GF-D8 (cell line): ENCODE results near the gene DAPK1.

Experiments used
- DNase-seq: peaks from one replicate; lab custom pipeline; 2025; lab: John Stamatoyannopoulos, UW

DAPK1 gene

DNA sequence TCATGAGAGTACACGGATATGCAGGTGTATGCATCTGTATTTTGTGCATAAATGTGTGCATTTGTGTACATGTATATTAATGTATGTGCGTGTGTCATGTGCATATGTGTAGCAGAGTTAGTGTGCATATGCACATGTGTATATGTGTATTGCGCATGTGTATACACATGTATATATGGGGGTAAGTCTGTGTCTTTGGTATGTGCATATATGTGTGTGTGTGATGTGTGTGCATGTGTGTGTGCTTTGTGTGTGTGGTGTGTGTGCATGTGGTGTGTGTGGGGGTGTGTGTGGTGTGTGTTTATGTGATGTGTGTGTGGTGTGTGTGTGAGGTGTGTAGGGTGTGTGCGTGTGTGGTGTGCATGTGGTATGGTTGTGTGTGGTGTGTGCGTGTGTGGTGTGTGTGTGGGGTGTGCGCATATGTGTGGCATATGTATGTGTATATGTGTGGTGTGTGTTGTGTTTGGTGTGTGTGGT, 215.2 kb downstream of the DAPK1 start:
- DNase-seq = no peak

DNA sequence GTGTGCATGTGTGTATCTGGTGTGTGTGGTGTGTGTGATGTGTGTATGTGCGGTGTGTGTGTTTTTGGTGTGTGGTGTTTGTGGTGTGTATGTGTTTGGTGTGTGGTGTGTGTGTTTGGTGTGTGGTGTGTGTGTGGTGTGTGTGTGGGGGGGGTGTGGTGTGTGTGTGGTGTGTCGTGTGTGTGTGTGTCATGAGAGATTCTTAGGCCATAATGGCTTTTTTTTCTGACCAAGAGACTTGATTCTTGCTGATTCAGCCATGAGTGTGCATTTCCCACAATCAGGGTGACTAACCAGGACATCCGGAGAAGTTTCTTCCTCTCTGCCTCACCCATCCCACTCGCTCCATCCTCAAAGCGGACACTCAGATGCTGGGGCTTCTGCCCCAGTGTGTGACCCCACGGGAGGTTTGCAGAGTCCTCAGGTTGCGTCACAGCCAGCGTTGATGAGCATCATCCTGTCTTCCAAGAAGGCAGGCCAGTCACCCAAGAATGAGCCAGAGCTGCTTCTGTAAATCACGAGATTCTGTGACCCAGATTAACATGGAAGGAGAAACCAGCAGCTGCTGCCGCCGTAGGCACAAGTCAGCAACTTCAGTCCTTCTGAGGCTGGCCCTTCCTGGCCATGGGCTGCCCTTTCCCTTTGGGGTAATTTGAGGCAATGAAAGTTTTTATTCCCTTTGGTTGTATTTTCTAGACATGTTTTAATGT, 215.8 kb downstream of the DAPK1 start:
- DNase-seq = no peak

DNA sequence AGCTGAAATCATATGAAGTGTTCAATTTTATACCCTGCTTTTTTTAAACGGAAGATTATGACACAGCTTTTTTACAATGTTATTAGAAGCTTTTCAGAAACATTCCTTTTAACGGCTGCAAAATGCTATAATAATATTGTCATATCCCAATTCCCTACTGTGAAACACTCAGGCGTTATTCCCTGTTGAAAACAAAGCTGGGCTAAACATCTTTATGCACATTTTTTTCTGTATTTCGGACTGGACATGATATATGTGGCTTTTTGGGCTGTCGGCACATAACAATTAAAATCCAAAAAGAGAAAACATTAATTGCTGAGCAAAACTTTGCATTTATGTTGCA, 216.3 kb downstream of the DAPK1 start:
- no peak for DNase-seq

DNA sequence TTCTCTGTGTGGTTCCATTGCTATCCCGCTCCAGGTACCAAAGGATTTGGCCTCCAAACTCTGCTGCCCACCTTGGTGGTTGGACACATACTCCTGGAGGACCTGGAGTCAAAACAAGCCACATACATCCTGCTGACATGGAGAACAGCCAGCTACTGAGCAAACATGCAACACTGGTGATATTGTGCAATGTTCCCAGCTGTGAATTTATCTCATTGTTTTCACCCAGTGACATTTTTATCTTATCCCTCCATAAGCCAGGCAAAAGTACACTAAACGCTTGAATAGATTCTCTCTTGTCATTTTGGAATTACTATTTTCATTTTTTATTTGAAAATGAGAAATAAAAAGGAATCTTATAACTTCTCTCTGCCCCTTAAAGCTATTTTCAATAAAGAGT, 217.2 kb downstream of the DAPK1 start:
- peak; percentile 29 for DNase-seq

DNA sequence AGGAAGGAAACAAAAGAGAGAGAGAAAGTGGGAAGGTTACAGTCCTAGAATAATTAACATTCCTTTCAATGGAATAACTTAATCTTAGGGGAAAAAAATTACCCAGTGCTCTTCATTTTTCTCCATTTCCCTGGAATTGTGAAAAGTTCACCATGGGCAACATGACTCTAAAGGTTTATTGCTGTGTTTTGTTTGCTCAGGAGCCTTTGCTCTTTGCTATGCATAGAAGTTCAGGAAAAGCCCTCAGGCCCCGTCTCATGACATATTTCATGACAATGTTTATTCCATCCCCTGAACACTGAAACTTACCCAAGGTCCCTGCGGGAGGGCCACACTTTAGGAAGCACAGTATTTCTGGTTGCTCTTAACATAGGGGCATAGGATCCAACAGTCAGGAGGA, 218.5 kb downstream of the DAPK1 start:
- no peak for DNase-seq

DNA sequence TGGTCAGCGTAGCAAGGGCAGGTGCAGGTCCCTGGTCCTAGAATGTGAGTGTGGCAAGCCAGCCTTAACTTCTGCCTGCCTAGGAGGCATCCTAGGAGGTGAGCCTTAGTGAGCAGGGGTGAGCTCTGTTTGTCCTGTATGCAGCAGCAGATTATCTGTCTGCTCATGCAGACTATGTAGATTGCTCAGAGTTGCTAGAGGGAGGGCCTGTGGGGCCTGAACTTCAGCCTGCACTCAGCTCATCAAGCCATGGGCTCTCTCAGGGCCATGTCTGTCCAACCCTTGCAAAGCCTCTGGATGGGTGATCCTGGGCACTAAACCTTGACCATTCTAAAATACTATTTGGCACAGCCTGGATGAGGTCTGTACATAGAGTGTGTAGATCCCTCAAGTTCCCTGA, 219.8 kb downstream of the DAPK1 start:
- DNase-seq = no peak

DNA sequence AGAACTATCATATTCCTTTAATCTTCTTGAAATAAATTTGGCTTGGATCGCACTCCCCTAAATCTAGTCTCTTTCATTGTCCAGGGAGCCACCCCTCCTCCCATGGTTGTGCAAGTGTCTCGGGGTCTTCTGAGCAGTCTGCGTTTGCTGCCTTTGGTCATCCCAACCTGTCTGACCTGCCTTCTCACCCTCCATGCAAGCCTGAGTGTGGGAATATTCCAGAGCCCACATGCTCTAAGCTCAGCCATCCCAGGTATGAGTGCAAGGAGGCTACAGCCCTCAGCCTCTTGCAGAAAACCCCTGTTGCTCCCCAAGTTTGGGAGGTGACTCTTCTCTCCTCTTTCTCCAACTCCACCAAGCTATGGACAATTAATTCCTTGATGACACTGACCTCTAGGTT, 220.6 kb downstream of the DAPK1 start:
- DNase-seq = no peak

DNA sequence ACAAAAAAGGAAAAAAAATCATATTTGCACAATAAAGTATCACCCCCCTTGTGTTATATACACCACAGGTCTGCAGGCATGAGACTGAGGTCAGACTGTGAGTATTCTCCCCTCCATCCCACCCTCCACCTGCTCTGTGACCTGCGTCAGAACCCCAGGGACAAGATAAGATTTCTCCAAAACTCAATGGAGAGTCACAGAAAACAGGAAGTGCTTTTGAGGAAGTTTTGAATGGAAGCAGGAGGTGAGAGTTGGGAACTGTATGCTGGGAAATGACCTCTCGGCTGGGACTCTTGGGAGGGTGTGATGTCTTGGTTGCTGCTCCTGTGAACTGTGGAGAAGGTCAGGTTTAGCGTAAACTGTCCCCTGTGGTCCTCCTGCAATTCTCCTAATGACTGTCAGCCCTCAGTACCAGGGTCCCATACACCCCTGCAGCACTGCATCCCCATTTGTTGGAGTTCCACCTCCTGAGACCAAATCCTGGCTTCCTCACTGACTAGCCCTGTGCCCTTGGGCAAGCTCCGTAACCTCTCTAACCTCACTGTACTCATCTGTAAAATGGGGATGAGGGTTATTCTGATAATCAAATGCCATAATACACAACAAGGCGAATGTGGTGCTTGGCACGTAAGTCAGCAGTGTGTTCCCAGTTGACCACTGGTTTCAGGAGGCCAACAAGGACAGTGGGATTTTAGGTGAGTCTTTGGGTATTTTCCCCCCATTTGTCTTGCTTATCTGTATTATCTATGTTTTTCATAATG, 221.4 kb downstream of the DAPK1 start:
- no peak for DNase-seq

DNA sequence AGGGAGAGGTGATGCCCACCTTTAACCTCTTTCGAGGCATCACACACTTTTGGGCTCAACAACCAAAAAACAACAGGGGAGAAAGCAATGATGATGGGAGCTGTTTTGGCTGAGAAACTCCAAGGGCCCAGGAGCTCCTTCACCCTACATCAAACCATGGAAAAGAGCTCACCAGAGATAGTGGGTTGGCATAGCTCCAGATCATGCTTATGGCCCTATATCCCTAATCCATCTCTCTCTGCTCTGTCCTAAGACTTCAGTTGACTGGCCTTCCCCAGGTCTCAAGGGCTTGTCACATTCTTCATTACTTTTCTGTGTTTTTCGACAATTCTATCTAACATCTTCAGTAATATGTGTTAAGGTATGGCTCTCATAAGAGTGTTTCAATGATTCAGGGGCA, 222.5 kb downstream of the DAPK1 start:
- DNase-seq = no peak

DNA sequence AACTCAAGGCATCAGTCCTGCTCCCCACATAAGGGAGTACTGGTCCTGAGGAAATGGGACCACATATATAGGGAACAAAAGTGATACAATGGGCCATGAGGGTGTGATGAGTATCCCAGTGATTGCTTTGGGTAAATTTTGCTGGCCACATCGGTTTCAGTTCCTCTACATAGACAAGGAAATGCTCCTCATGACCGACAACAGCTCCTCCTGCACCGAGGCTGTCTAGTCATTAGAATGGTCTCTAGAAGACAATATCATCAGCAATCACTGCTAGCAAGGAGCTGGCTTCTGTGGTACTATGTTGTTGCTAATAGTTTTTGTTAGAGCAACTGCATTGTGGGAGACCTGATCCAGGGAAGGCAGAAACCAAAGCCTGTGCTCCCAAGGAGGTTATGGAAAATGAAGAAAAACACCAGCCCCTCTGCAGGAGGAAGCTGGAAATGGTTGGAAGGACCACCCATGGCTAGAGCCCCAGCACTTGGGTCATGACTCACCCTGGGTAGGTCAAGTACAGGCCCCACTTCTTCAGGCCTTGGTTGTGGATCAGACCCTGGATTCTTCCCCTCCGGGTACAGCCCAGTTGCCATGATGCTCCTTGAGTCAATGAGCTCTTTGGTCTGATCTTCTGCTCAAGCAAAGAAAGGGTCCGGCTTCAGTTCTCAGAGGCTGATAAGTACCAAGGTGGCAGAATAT, 224.9 kb downstream of the DAPK1 start:
- DNase-seq = no peak

DNA sequence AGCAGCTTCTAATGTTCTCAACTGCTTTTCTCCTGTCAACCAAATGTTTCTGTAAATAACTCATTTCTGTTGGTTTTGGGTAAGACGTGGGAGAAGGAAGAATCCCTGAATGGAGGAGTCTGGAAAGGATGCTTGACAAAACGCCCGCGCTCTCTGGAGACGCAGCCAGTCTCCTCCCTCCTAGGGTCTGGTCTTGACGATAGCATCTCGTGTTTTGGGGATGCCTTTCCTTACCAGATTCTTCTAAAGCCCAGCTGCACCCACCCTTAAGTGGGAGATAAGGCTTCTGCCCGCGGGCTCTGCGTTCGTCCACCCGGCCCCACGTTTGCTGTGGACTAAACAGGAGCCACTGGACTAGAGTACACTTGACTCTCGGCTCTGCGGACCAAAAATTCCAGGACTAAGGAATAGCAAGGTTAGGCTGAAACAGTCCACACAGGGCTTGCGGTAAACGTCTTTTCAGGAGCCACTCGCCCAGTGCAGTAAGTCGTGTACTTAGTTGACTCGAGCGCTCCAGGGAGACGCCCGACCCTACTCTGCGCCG, 227.8 kb downstream of the DAPK1 start:
- DNase-seq = no peak

DNA sequence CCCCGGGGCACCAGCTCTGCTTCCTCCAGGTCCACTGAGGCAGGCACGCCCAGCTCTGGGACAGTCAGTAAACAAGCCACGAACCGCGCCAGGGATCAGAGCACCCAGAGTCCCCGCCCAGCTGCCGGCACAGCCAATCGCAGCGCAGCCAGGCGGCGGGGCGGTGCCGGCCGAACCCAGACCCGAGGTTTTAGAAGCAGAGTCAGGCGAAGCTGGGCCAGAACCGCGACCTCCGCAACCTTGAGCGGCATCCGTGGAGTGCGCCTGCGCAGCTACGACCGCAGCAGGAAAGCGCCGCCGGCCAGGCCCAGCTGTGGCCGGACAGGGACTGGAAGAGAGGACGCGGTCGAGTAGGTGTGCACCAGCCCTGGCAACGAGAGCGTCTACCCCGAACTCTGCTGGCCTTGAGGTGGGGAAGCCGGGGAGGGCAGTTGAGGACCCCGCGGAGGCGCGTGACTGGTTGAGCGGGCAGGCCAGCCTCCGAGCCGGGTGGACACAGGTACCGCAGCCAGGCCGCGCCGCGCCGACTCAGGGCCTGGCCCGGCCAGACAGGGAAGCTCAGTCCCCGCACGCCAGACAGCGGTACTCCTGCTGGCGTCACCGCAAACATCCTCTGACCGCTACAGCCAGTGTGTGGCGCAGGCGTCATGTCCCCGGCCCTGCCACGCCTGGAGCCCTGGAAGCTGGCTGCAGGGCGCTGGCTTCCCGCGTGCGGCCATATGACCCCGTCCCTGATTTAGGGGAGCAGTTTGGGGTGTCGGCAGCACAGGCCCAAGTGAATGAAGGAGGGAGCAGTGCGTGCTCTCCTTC, 228.4 kb downstream of the DAPK1 start, which contains the start of gene CTSL:
CTSL (plus strand) TSS at position 220 of the 810 bp plus-strand sequence. CDS start 1,485 bp downstream, outside the sequence.
- no peak for DNase-seq

DNA sequence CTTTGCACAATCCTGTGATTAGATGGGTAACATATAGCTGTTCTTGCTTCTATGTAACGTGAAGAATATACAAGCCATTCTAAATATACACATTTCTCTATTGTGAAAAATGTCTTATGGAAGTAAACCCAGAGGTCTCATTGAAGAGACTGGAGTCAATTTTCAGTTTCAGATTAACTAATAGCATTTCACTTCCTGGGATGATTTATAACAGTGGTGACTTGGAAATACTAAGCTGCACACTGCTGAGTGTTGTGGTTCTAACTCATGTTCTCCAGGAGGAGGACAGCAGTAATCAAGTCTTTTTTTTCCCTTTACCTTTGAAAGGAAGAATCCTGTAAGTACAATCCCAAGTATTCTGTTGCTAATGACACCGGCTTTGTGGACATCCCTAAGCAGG, 231.6 kb downstream of the DAPK1 start:
- DNase-seq = no peak

DNA sequence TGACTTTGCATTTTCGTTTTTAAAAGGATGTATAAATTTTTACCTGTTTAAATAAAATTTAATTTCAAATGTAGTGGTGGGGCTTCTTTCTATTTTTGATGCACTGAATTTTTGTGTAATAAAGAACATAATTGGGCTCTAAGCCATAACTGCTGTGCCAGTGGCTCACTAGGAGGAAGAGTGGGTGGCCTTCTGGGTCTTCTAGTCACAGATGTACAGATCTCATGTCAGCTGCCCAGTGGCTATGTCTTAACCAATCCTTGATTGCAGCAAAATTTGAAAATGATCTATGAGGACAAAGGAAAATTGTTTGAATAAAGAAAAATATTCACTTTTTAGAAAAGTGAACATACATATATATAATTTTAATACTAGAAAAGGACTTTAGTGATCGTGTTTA, 233.7 kb downstream of the DAPK1 start:
- no peak for DNase-seq

DNA sequence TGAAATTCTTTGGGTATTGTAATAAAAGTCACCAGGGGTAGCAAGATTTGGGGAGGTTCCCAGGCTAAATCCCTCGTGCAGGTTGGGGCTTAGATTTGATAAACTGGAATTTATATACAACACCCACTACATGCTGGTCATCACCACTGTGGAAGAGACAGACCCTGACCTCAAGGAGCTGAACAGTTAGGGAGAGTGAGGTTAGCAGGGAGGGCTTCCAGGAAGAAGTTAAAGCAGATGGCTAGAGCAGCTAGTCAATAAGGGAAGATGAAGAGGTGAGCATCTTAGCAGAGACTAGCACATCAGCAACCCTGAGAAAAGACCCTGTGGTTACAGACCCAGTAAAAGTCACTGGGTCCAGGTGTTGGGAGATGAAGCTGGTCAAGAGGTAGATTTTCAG, 234.7 kb downstream of the DAPK1 start:
- DNase-seq = no peak

DNA sequence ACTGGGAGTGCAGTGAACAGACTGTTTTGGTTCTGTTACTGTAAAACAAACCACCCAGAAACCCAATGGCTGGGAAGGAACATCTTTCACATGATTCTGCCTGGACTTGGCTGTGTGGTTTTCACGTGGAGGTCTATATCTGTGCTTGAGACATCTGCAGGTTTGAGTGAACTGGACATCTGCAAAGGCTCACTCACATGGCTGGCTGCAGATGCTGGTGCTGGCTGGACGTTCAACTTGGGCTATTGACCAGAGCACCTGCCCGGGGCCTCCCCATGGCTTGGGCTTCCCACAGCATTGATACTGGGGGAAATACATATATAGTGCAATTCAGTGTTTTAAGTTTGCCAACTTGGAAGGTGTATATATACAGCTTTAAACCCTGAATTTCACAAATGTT, 235.1 kb downstream of the DAPK1 start:
- no peak for DNase-seq

DNA sequence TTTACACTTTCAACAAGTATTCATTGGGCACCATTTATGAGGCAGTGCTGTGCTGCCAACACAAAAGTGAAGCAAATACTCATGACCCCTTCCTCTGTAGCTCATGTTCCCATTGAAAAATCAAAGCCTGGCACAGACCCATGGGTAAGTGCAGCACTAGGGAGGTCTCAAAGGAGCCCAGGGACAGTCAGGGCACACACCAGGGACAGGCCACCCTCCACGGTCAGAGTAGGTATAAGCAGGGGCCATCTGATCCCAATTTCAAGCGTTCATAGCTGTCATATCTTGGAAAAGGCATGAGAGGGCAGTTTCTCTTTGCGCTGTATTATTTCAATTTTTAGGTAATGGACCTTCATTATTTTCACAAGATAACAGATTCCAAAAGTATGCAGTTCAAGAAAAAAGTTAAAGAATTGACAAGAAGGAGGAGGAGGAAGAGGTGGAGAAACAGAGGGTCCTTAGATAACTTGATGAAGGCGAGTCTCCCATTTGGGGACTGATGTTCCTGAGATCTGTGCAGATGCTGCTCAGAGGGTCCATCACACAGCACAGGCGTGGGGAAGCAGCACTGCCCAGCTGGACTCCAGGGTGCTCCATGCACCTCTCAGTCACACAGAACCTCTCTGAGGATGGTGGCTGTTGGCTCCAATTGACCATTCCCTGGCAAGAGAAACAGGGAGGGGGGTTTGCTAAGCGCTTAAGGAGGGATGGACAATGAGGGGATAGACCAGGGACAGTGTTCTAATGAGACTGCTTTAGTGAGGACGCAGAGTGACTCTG, 235.8 kb downstream of the DAPK1 start:
- DNase-seq = no peak

DNA sequence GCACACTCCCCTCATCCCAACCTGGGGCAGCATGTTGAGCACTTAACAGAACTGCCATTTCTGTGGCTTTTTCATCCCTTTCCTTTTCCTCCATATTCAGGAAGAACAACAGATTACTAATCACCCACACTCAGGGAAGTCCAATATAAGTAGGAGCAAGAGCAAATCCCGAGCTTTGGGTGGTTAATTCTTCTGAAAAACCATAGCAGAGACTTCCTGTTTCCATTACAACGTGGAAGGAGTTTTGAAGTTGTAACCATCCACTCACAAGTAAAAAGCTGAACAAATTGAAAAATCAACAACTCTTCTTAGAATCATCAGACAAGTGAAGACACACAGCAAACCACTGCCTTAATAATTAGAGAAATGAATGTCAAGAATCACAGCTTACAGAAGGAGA, 236.4 kb downstream of the DAPK1 start:
- DNase-seq = no peak

DNA sequence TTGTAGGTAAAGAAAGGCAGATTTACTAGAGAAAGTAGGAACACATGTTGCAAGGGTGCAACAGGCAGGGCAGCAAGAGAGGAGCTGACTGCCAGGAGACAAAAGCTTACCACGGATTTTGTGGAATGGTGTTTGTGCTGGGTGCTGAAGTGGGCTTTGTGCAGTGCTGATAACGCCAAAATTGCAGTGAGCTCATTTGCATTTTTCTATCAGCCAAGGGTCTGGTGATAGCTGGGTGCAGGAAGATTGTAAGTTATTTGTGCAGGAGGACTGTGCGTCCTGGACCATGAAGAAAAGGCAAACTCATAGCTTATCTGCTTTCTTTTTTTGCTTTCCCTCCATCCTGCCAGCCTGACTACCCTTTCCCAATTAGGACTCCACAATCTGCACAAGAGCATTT, 241.9 kb downstream of the DAPK1 start:
- DNase-seq = no peak

DNA sequence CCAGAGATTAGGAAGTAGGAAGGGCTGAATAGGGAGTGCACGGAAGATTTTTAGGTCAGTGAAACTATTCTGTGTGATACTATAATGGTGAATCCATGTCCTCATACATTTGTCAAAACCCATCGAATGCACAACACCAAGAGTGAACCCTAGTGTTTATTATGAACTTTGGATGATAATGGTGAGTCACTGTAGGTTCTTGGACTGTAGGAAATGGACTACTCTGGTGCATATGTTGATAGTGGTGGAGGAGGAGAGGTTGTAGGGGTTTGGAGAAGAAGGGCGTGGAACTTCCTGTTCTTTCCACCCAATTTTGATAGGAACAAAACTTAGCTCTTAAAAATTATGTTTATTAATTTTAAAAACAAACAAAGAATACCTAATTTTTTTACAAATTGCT, 242.5 kb downstream of the DAPK1 start:
- no peak for DNase-seq

DNA sequence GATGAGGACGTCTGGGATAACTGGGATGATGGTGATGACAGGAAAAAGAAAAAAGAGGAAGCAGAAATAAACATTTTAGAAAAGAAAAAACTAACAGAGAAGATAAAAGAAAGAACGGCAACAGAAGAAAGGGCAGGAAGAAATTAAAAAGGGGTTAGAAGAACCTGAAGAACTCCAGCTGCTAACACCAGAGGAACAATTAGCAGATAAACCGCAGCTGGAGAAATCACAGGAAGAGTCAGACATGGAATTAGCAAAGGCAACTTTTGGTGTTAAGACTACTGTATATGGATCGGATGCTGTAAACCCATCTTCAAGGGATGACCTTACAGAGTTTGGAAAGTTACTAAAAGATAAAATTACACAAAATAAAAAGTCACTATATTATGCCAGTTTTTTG, 243.7 kb downstream of the DAPK1 start:
- DNase-seq = no peak
